Mesenteric fat pad (tissue), 1 donor: ENCODE measurements around the gene TMEM181. TPM values are rescaled to one million over a fixed set of nuclear protein-coding genes. Genes with fewer than 3 reads are reported as not detected.

ENCODE experiments used
- DNase-seq: peaks from one replicate; pipeline ENCODE4 v3.0.0-alpha.2; 2020; ENCODE audit warnings: low spot score
- microRNA-seq: library from miRNA; unstranded; fragments of <30 nt; microRNA quantifications from one replicate; pipeline ENCODE4 v1.2.0, GENCODE V29; 2020; ENCODE audit warnings: borderline number of aligned reads
- total RNA-seq: library from RNA; stranded (reverse); fragmentation: NEBNext Ultra II Directional; extraction: Animal tissue kit (Norgen Biotek cat#: 25700); gene quantifications from one replicate; pipeline ENCODE4 v1.2.1, GENCODE V29; 2021
- donor health status: DM: yes; HTN: yes; CAD: no.

The TMEM181 gene
- total RNA-seq, 1 donor from 2014 or later: 27.3 TPM

GRCh38 chr6:158680481-158680880, 120.6 kb downstream of the TMEM181 start:
- DNase-seq: no peak

- no peak for DNase-seq
Observed at GRCh38 chr6:158684311-158684710, 124.4 kb downstream of the TMEM181 start.

- no peak for DNase-seq
Observed at GRCh38 chr6:158684745-158685324, 124.9 kb downstream of the TMEM181 start.

Small RNAs within 50 kb of the gene (microRNA-seq; reads per million reads assigned to microRNA genes)
- not detected for gene MIR7161

Other genes with a start within 250 kb of the TMEM181 start
- 99.9 TPM for gene TULP4, start 247.6 kb upstream of the TMEM181 start, total RNA-seq
- 95.1 TPM for gene DYNLT1, start 84.7 kb downstream of the TMEM181 start, total RNA-seq
- gene SYTL3, start 90.0 kb downstream of the TMEM181 start, total RNA-seq: 4.1 TPM